K562 (cell line): ENCODE results near the gene MAP1LC3B2. TPM values are rescaled to one million over a fixed set of nuclear protein-coding genes. Genes with fewer than 3 reads are reported as not detected.

Source experiments
- FOSL1 ChIP-seq: fragments of 200-800 bp; sonication (Bioruptor generic); conservative IDR thresholded peaks from 2 replicates; pipeline ENCODE4 v1.6.1; 2016; ENCODE audit warnings: missing genetic modification characterization, missing compliant biosample characterization
- MAZ ChIP-seq, 2 experiments: fragments of 450-650 bp in 1 of 2; sonication (generic) in 1 of 2; formaldehyde crosslinking; IDR thresholded peaks in 1 of 2; conservative IDR thresholded peaks in 1 of 2; 2 replicates each; pipeline versions ENCODE4 v1.4.0 to v1.5.0; 2020; ENCODE audit warnings: mild to moderate bottlenecking in 1 of 2, missing genetic modification reagents in 1 of 2
- RBM25 ChIP-seq: fragments of 200-400 bp; formaldehyde crosslinking; IDR thresholded peaks from 2 replicates; pipeline ENCODE4 v1.6.1; 2018; ENCODE audit warnings: low read length, low read depth, moderate library complexity; ENCODE audit not compliant: severe bottlenecking
- STAT5B ChIP-seq: fragments of 250-450 bp; sonication (Bioruptor Pico); IDR thresholded peaks from 2 replicates; pipeline ENCODE4 v1.8.0; 2021; ENCODE audit warnings: mild to moderate bottlenecking, inconsistent platforms
- TCF7 ChIP-seq: sonication (generic); IDR thresholded peaks from 2 replicates; pipeline ENCODE4 v1.6.1; 2016; ENCODE audit warnings: antibody characterized with exemption, borderline replicate concordance
- TEAD1 ChIP-seq, 2 experiments: fragments of 450-650 bp in 1 of 2; sonication (generic) in 1 of 2; formaldehyde crosslinking; IDR thresholded peaks; 2 replicates each; pipeline versions ENCODE4 v1.4.0 to v1.8.0; 2020 to 2022; ENCODE audit warnings: mild to moderate bottlenecking in 2 of 2, missing genetic modification reagents in 1 of 2
- TEAD4 ChIP-seq, 2 experiments: sonication (generic) in 1 of 2; formaldehyde crosslinking in 1 of 2; IDR thresholded peaks; 2 replicates each; pipeline versions ENCODE4 v1.6.1 to v1.8.0; 2012 to 2022; ENCODE audit warnings: borderline replicate concordance in 1 of 2, inconsistent platforms in 1 of 2, low read length in 1 of 2, mild to moderate bottlenecking in 1 of 2, missing genetic modification reagents in 1 of 2
- polyA plus RNA-seq, 8 experiments: library from polyadenylated mRNA; depleted of rRNA in 4 of 8; stranded (reverse) in 5 of 8; unstranded in 3 of 8; fragments of >200 nt; fragmentation: Nextera tagmentation in 2 of 8; fragmentation: Illumina TruSeq in 1 of 8; extraction: Ambion mirVana in 2 of 8; extraction: Trizol in 1 of 8; gene quantifications; 2 replicates each; pipeline versions ENCODE4 v1.2.1 to v1.2.3, GENCODE V29; 2011 to 2014; ENCODE audit warnings: inconsistent platforms in 1 of 8, missing spikeins in 1 of 8
- total RNA-seq, 7 experiments: library from RNA; depleted of rRNA in 6 of 7; stranded (reverse); fragments of >200 nt in 6 of 7; fragmentation: Illumina TruSeq in 2 of 7; extraction: Trizol in 2 of 7; gene quantifications; 2 replicates each; pipeline versions ENCODE4 v1.2.1 to v1.2.3, GENCODE V29; 2011 to 2021; ENCODE audit warnings: low replicate concordance in 1 of 7
- TF ChIP-seq, protein P1 (sequence below): fragments of 250-450 bp; sonication (Bioruptor Pico); IDR thresholded peaks from 2 replicates; pipeline ENCODE4 v1.8.0; 2022; ENCODE audit warnings: moderate library complexity, mild to moderate bottlenecking, inconsistent platforms
- TF ChIP-seq, protein P2 (sequence below): fragments of 450-650 bp; IDR thresholded peaks from 2 replicates; pipeline ENCODE4 v1.6.1; 2016; ENCODE audit warnings: mild to moderate bottlenecking, moderate library complexity
- TF ChIP-seq, protein P3 (sequence below): fragments of 250-450 bp; sonication (Bioruptor Pico); IDR thresholded peaks from 2 replicates; pipeline ENCODE4 v1.4.0; 2020; ENCODE audit warnings: borderline replicate concordance

The MAP1LC3B2 gene
- total and polyA plus RNA-seq, 9 of the 15 experiments (the other 6 are each of a cell fraction or from before 2014, with no cell fraction given): 0.53 to 2.8 (median 0.76) TPM; not detected in 2

DNA sequence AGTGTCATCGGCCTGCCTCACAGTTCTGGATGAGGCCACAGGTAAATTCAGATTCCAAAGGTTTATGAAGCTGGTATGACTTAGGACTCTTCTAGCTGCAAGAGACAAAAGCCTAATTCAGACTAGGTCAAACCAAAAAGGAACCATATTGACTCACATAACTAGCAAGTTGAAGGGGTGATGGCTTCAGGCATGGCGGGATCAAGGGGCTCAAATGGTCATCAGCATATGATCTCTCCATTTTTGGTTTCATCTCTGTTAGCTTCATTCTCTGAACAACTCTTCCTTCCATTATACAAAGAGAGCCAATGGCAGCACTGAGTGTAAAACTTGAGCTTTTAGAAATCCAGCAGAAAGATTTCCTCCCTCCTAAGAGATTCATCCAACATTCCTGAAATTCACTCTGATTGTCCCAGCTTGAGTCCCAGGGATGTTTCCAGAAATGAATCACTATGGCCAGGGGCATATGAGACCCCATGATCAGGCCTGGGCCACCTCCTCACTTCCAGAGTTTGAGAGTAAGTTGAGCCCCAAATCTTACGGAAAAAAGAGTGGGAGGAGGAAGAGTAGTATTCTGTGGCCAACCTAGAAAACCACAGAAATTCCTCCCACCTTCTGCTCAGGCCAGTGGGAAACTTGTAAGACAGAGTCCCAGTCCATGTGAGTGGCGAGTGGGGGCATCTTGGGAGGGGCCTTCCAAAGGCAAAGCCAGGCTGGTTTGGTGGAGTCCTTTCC is 2.0 kb upstream of the MAP1LC3B2 start (continued):
- TF ChIP-seq, protein P1, sequence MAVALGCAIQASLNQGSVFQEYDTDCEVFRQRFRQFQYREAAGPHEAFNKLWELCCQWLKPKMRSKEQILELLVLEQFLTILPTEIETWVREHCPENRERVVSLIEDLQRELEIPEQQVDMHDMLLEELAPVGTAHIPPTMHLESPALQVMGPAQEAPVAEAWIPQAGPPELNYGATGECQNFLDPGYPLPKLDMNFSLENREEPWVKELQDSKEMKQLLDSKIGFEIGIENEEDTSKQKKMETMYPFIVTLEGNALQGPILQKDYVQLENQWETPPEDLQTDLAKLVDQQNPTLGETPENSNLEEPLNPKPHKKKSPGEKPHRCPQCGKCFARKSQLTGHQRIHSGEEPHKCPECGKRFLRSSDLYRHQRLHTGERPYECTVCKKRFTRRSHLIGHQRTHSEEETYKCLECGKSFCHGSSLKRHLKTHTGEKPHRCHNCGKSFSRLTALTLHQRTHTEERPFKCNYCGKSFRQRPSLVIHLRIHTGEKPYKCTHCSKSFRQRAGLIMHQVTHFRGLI (CRISPR knock-in tag): no peak
- TF ChIP-seq MAZ (CRISPR knock-in tag; conservative IDR thresholded peaks at IDR 0.05 in 1 of 2, IDR thresholded peaks at IDR 0.05 in 1 of 2): peak; percentile 42 to 51; a peak in 1 of 4 replicates
- peak in 1 of 2 experiments; percentile 34; a peak in 1 of 4 replicates for TF ChIP-seq TEAD1 (CRISPR knock-in tag; IDR thresholded peaks at IDR 0.05)
- peak; percentile 80 for TF ChIP-seq RBM25
- TF ChIP-seq, protein P2, sequence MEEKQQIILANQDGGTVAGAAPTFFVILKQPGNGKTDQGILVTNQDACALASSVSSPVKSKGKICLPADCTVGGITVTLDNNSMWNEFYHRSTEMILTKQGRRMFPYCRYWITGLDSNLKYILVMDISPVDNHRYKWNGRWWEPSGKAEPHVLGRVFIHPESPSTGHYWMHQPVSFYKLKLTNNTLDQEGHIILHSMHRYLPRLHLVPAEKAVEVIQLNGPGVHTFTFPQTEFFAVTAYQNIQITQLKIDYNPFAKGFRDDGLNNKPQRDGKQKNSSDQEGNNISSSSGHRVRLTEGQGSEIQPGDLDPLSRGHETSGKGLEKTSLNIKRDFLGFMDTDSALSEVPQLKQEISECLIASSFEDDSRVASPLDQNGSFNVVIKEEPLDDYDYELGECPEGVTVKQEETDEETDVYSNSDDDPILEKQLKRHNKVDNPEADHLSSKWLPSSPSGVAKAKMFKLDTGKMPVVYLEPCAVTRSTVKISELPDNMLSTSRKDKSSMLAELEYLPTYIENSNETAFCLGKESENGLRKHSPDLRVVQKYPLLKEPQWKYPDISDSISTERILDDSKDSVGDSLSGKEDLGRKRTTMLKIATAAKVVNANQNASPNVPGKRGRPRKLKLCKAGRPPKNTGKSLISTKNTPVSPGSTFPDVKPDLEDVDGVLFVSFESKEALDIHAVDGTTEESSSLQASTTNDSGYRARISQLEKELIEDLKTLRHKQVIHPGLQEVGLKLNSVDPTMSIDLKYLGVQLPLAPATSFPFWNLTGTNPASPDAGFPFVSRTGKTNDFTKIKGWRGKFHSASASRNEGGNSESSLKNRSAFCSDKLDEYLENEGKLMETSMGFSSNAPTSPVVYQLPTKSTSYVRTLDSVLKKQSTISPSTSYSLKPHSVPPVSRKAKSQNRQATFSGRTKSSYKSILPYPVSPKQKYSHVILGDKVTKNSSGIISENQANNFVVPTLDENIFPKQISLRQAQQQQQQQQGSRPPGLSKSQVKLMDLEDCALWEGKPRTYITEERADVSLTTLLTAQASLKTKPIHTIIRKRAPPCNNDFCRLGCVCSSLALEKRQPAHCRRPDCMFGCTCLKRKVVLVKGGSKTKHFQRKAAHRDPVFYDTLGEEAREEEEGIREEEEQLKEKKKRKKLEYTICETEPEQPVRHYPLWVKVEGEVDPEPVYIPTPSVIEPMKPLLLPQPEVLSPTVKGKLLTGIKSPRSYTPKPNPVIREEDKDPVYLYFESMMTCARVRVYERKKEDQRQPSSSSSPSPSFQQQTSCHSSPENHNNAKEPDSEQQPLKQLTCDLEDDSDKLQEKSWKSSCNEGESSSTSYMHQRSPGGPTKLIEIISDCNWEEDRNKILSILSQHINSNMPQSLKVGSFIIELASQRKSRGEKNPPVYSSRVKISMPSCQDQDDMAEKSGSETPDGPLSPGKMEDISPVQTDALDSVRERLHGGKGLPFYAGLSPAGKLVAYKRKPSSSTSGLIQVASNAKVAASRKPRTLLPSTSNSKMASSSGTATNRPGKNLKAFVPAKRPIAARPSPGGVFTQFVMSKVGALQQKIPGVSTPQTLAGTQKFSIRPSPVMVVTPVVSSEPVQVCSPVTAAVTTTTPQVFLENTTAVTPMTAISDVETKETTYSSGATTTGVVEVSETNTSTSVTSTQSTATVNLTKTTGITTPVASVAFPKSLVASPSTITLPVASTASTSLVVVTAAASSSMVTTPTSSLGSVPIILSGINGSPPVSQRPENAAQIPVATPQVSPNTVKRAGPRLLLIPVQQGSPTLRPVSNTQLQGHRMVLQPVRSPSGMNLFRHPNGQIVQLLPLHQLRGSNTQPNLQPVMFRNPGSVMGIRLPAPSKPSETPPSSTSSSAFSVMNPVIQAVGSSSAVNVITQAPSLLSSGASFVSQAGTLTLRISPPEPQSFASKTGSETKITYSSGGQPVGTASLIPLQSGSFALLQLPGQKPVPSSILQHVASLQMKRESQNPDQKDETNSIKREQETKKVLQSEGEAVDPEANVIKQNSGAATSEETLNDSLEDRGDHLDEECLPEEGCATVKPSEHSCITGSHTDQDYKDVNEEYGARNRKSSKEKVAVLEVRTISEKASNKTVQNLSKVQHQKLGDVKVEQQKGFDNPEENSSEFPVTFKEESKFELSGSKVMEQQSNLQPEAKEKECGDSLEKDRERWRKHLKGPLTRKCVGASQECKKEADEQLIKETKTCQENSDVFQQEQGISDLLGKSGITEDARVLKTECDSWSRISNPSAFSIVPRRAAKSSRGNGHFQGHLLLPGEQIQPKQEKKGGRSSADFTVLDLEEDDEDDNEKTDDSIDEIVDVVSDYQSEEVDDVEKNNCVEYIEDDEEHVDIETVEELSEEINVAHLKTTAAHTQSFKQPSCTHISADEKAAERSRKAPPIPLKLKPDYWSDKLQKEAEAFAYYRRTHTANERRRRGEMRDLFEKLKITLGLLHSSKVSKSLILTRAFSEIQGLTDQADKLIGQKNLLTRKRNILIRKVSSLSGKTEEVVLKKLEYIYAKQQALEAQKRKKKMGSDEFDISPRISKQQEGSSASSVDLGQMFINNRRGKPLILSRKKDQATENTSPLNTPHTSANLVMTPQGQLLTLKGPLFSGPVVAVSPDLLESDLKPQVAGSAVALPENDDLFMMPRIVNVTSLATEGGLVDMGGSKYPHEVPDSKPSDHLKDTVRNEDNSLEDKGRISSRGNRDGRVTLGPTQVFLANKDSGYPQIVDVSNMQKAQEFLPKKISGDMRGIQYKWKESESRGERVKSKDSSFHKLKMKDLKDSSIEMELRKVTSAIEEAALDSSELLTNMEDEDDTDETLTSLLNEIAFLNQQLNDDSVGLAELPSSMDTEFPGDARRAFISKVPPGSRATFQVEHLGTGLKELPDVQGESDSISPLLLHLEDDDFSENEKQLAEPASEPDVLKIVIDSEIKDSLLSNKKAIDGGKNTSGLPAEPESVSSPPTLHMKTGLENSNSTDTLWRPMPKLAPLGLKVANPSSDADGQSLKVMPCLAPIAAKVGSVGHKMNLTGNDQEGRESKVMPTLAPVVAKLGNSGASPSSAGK: 0 out of 2 replicates have a peak, but pooled peaks have one; percentile 11
- no peak for TF ChIP-seq STAT5B (CRISPR knock-in tag)
- TF ChIP-seq FOSL1: no peak
- TF ChIP-seq TEAD4 (IDR thresholded peaks at IDR 0.05; ENCODE audit: low read length): peak; percentile 71; the same call in 1 of the 2 replicates
- TF ChIP-seq TEAD4 (CRISPR knock-in tag; IDR thresholded peaks at IDR 0.05; ENCODE audit: borderline replicate concordance): no peak
- TF ChIP-seq, protein P3, sequence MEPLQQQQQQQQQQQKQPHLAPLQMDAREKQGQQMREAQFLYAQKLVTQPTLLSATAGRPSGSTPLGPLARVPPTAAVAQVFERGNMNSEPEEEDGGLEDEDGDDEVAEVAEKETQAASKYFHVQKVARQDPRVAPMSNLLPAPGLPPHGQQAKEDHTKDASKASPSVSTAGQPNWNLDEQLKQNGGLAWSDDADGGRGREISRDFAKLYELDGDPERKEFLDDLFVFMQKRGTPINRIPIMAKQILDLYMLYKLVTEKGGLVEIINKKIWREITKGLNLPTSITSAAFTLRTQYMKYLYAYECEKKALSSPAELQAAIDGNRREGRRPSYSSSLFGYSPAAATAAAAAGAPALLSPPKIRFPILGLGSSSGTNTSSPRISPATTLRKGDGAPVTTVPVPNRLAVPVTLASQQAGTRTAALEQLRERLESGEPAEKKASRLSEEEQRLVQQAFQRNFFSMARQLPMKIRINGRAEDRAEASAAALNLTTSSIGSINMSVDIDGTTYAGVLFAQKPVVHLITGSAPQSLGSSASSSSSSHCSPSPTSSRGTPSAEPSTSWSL (CRISPR knock-in tag): no peak
- TF ChIP-seq TCF7: no peak
